Activated T-cell treated with anti-CD3 and anti-CD28 coated beads, Interleukin-2, amount 50 U/mL, for 4 hours (primary cell): Measurements from ENCODE around the gene WBP2NL. TPM values are rescaled to one million over a fixed set of nuclear protein-coding genes. Genes with fewer than 3 reads are reported as not detected.

Source experiments
- total RNA-seq, 3 donors: library from RNA; stranded (reverse); gene quantifications; one replicate each; pipeline ENCODE4 v1.2.1, GENCODE V29; 2021

The WBP2NL gene
- total RNA-seq, 3 donors from 2014 or later: 0.16 to 0.40 (median 0.30) TPM

Other genes with a start within 250 kb of the WBP2NL start
- 10 to 100 TPM; 16.0 to 20.2 (median 18.4) TPM for gene CCDC134, start 198.1 kb upstream of the WBP2NL start, total RNA-seq
- 100 to 1,000 TPM; 123 to 178 (median 155) TPM for gene SREBF2, start 165.7 kb upstream of the WBP2NL start, total RNA-seq
- gene SHISA8, start 83.7 kb upstream of the WBP2NL start, total RNA-seq: 1 to 10 TPM; 3.9 to 5.6 (median 5.0) TPM
- gene TNFRSF13C, start 72.0 kb upstream of the WBP2NL start, total RNA-seq: 1 to 10 TPM; 6.1 to 7.6 (median 6.9) TPM
- 10 to 100 TPM; 40.7 to 52.2 (median 48.5) TPM for gene CENPM, start 51.6 kb upstream of the WBP2NL start, total RNA-seq
- gene SEPTIN3, start 29.3 kb upstream of the WBP2NL start, total RNA-seq: 1 to 10 TPM in 1 of 3 donors, under 1 TPM in 2; 0.68 to 1.3 (median 0.84) TPM
- 10 to 100 TPM; 14.2 to 16.4 (median 14.2) TPM for gene NAGA, start 72.0 kb downstream of the WBP2NL start, total RNA-seq
- 1 to 10 TPM; 2.0 to 2.3 (median 2.1) TPM for gene PHETA2, start 75.5 kb downstream of the WBP2NL start, total RNA-seq
- gene SMDT1, start 80.9 kb downstream of the WBP2NL start, total RNA-seq: 10 to 100 TPM; 84.0 to 88.2 (median 86.6) TPM
- gene NDUFA6, start 92.0 kb downstream of the WBP2NL start, total RNA-seq: 100 to 1,000 TPM in 2 of 3 donors, 10 to 100 TPM in 1; 96.3 to 129 (median 116) TPM
- gene CYP2D6, start 132.0 kb downstream of the WBP2NL start, total RNA-seq: 1 to 10 TPM; 1.1 to 2.3 (median 1.9) TPM